Erythroblast (primary cell): Measurements from ENCODE around the gene CHN1.

Source experiments
- GATA1 ChIP-seq: IDR thresholded peaks from 2 replicates; pipeline ENCODE4 v1.6.1; 2011; ENCODE audit warnings: low read depth, mild to moderate bottlenecking, control low read depth, low read length, moderate library complexity
- POLR2A ChIP-seq: IDR thresholded peaks from 2 replicates; pipeline ENCODE4 v1.6.1; 2011; ENCODE audit warnings: mild to moderate bottlenecking, low read length

GRCh38 chr2:174802459-174802858 lies 202.7 kb downstream of the CHN1 start:
- TF ChIP-seq POLR2A (no peak), GATA1 (no peak)
